ENCODE results near the gene PITPNB.

DNA sequence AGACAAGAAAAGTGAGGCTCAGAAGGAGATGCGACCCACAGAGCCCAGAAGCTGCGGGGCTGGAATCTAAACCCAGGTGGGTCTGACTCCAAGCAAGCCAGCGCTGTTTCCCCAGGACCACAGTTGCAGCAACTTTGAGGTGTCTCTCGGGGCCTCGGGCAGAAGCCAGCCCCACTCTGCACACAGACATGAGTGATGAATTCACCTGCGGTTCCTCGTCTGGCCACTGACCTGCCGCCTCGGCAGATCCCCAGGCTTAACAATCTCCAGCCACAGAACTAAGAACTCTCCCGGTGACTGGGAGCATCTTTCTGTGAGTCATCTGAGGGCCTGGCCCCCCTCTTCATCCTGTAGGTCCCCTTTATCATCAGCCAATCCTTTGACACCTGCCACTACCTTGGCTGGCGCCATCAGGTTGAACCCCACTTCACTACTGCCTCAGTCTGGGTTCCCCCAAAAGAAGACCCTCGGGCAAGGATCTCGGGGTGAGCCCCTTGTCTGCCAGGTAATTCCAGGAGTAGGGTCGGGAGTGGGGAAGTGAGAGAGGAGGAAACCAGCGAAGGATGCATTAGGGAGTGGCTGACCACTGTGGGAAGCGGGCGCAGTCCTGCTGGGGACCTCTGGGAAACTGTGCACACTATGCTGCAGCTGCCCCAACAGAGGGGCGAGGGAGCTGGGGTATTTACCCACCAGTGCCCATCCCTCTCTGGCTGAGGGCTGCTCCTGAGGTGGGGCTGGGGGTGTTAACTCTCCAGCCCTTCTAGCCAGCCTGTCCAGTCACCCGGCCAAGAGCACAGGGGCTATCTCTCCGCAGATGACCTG, 84.5 kb downstream of the PITPNB start:
- no peak for TF ChIP-seq POLR2AphosphoS5 (IDR thresholded peaks at IDR 0.05; ENCODE audit: low read depth, low read length)
- no peak for TF ChIP-seq POLR2A (IDR thresholded peaks at IDR 0.05; ENCODE audit: low read depth, low read length)
